Esophagus squamous epithelium (tissue), 4 donors: ENCODE measurements around the gene IL1A.

Experiments
- CTCF ChIP-seq, 6 experiments: fragments of 450-650 bp in 4 of 6; fragments of 200-600 bp in 2 of 6; sonication (generic) in 2 of 6; IDR thresholded peaks; one replicate each; pipeline ENCODE4 v1.5.1; 2016 to 2019; ENCODE audit warnings: antibody characterized with exemption in 6 of 6, mild to moderate bottlenecking in 4 of 6, moderate library complexity in 4 of 6
- POLR2A ChIP-seq, 4 donors: fragments of 450-650 bp; IDR thresholded peaks; one replicate each; pipeline ENCODE4 v1.6.1; 2017; ENCODE audit warnings: antibody characterized with exemption in 4 of 4, mild to moderate bottlenecking in 4 of 4, moderate library complexity in 3 of 4

GRCh38 chr2:112776113-112776512, 8.2 kb downstream of the IL1A start:
- TF ChIP-seq POLR2A (IDR thresholded peaks at IDR 0.05) (no peak), CTCF (IDR thresholded peaks at IDR 0.05) (no peak)
